ENCODE results near the gene SLC2A6. TPM values are rescaled to one million over a fixed set of nuclear protein-coding genes. Genes with fewer than 3 reads are reported as not detected.

SLC2A6 gene
- polyA plus RNA-seq, 1 of the 3 experiments (the other 2 are of a cell fraction) = 5.2 TPM

DNA sequence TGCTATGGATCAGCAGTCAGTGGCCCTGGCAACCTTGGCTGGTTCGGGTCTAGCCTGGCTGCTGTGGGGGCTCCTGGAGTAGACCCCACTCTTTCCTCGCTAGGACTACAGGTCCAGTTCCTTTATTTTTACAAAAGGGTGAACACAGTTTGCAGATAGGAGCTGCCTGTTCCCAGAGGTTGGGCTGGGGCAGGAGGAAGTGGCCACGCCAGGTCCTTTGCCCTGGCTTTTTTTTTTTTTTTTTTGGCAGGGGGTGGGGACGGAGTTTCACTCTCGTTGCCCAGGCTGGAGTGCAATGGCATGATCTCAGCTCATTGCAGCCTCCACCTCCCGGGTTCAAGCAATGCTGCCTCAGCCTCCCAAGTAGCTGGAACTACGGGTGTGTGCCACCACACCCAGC is 7.9 kb downstream of the SLC2A6 start:
- Histone ChIP-seq H3K36me3 (replicated peaks in 1 of 2; ENCODE audit: control insufficient read depth in 1 of 2, insufficient read depth in 2 of 2, low read length in 1 of 2) (peaks cover 0 to 23% of the 10 kb centered on the region in 2 experiments), H4K20me1 (ENCODE audit: insufficient read depth) (no peaks in the 10 kb centered on the region), H3K27me3 (ENCODE audit: insufficient read depth) (no peaks in the 10 kb centered on the region), H2AFZ (ENCODE audit: low read depth) (no peak overlapping the region), H3K9me2 (no peaks in the 10 kb centered on the region), H3K4me1 (ENCODE audit: control insufficient read depth in 1 of 2, insufficient read depth in 2 of 2, low read depth in 1 of 2, low read length in 1 of 2) (peaks cover 0 to 7% of the 10 kb centered on the region in 2 experiments; a peak in 1 of 4 replicates), H3K79me2 (ENCODE audit: insufficient read depth) (no peaks in the 10 kb centered on the region), H3K9me3 (no peaks in the 10 kb centered on the region), H3K27ac (ENCODE audit: low read depth in 2 of 2, low read length in 1 of 2) (no peak overlapping the region), H3K9ac (no peak overlapping the region), H3F3A (replicated peaks; ENCODE audit: insufficient read depth) (peaks cover 3% of the 10 kb centered on the region), H3K4me2 (no peak overlapping the region), H3K4me3 (ENCODE audit: low read depth in 2 of 2, low read length in 1 of 2) (no peak overlapping the region)
- no peak for TF ChIP-seq ELF1 (IDR thresholded peaks at IDR 0.05)
- POLR2A ChIA-PET = no interaction called here
- no peak for DNase-seq
- WGBS (ENCODE audit: low lambda C conversion rate) = 94% methylated on average over 7 of the region's 7 CpGs
- CTCF ChIA-PET = no interaction called here

DNA sequence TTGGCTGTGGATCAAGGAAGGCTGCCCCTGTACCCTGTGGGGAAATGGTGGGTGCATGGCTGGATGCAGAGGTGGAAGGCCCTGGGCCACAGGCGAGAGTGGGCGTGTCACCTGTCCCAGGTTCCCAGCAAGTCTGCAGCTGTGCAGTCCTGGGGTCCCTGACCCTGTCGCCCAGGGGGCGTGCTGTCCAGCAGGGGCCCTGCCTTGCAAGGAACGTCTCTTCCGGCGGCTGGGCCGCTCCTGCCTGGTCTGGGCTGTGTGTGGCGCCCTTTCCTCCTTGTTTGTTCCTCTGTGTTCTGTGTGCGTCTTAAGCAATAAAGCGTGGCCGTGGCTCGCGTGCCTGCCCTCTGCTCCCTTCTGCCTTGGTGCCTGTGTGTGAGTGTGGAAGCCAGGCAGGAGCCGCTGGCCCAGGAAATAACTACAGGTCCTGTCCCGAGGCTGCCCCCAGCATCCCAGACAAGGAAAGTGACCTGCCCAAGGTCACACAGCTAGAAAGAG is 8.4 kb downstream of the SLC2A6 start:
- CTCF ChIA-PET = no interaction called here
- 87% methylated on average over 7 of the region's 16 CpGs for WGBS (ENCODE audit: low lambda C conversion rate)

More for the DNA sequence above, 8.4 kb downstream of the SLC2A6 start:
- Histone ChIP-seq H3K9me3 (no peaks in the 10 kb centered on the region), H3K4me3 (ENCODE audit: low read depth in 2 of 2, low read length in 1 of 2) (no peak overlapping the region), H3F3A (replicated peaks; ENCODE audit: insufficient read depth) (peaks cover 9% of the 10 kb centered on the region), H4K20me1 (ENCODE audit: insufficient read depth) (no peaks in the 10 kb centered on the region), H3K27ac (ENCODE audit: low read depth in 2 of 2, low read length in 1 of 2) (no peak overlapping the region), H3K9ac (no peak overlapping the region), H3K4me2 (no peak overlapping the region), H3K9me2 (no peaks in the 10 kb centered on the region), H3K79me2 (ENCODE audit: insufficient read depth) (no peaks in the 10 kb centered on the region), H3K36me3 (replicated peaks in 1 of 2; ENCODE audit: control insufficient read depth in 1 of 2, insufficient read depth in 2 of 2, low read length in 1 of 2) (peaks cover 0 to 23% of the 10 kb centered on the region in 2 experiments), H2AFZ (ENCODE audit: low read depth) (no peak overlapping the region), H3K27me3 (ENCODE audit: insufficient read depth) (no peaks in the 10 kb centered on the region), H3K4me1 (ENCODE audit: control insufficient read depth in 1 of 2, insufficient read depth in 2 of 2, low read depth in 1 of 2, low read length in 1 of 2) (peaks cover 0 to 7% of the 10 kb centered on the region in 2 experiments; a peak in 1 of 4 replicates)
- TF ChIP-seq EP300 (IDR thresholded peaks at IDR 0.05; ENCODE audit: borderline replicate concordance in 1 of 2, low read depth in 1 of 2, low read length in 1 of 2) (no peak), RFX5 (IDR thresholded peaks at IDR 0.05; ENCODE audit: low read length) (no peak), SIN3A (IDR thresholded peaks at IDR 0.05; ENCODE audit: borderline replicate concordance, low read depth, low read length) (no peak), SMC3 (IDR thresholded peaks at IDR 0.05; ENCODE audit: low read depth, low read length) (no peak), GABPA (IDR thresholded peaks at IDR 0.05; ENCODE audit: low read depth) (no peak), TEAD4 (IDR thresholded peaks at IDR 0.05; ENCODE audit: borderline replicate concordance, insufficient read depth) (no peak), NRF1 (IDR thresholded peaks at IDR 0.05; ENCODE audit: low read depth, low read length) (no peak), FOXJ3 (CRISPR knock-in tag; IDR thresholded peaks at IDR 0.05) (no peak), MEF2A (IDR thresholded peaks at IDR 0.05; ENCODE audit: borderline replicate concordance, low read depth) (no peak), YY1 (IDR thresholded peaks at IDR 0.05; ENCODE audit: low read depth) (no peak), POLR2AphosphoS5 (IDR thresholded peaks at IDR 0.05; ENCODE audit: low read depth, low read length) (no peak), RXRA (IDR thresholded peaks at IDR 0.05; ENCODE audit: borderline replicate concordance, low read depth) (no peak), FOSL2 (IDR thresholded peaks at IDR 0.05; ENCODE audit: borderline replicate concordance, low read depth) (no peak)
- TF ChIP-seq, protein P1, sequence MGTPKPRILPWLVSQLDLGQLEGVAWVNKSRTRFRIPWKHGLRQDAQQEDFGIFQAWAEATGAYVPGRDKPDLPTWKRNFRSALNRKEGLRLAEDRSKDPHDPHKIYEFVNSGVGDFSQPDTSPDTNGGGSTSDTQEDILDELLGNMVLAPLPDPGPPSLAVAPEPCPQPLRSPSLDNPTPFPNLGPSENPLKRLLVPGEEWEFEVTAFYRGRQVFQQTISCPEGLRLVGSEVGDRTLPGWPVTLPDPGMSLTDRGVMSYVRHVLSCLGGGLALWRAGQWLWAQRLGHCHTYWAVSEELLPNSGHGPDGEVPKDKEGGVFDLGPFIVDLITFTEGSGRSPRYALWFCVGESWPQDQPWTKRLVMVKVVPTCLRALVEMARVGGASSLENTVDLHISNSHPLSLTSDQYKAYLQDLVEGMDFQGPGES (IDR thresholded peaks at IDR 0.05; ENCODE audit: low read depth, low read length) = no peak
- TF ChIP-seq, protein P2, sequence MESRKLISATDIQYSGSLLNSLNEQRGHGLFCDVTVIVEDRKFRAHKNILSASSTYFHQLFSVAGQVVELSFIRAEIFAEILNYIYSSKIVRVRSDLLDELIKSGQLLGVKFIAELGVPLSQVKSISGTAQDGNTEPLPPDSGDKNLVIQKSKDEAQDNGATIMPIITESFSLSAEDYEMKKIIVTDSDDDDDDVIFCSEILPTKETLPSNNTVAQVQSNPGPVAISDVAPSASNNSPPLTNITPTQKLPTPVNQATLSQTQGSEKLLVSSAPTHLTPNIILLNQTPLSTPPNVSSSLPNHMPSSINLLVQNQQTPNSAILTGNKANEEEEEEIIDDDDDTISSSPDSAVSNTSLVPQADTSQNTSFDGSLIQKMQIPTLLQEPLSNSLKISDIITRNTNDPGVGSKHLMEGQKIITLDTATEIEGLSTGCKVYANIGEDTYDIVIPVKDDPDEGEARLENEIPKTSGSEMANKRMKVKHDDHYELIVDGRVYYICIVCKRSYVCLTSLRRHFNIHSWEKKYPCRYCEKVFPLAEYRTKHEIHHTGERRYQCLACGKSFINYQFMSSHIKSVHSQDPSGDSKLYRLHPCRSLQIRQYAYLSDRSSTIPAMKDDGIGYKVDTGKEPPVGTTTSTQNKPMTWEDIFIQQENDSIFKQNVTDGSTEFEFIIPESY (IDR thresholded peaks at IDR 0.05; ENCODE audit: borderline replicate concordance, low read depth) = no peak
- TF ChIP-seq, protein P3, sequence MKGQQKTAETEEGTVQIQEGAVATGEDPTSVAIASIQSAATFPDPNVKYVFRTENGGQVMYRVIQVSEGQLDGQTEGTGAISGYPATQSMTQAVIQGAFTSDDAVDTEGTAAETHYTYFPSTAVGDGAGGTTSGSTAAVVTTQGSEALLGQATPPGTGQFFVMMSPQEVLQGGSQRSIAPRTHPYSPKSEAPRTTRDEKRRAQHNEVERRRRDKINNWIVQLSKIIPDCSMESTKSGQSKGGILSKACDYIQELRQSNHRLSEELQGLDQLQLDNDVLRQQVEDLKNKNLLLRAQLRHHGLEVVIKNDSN (IDR thresholded peaks at IDR 0.05; ENCODE audit: borderline replicate concordance, low read depth) = no peak
- TF ChIP-seq, protein P4, sequence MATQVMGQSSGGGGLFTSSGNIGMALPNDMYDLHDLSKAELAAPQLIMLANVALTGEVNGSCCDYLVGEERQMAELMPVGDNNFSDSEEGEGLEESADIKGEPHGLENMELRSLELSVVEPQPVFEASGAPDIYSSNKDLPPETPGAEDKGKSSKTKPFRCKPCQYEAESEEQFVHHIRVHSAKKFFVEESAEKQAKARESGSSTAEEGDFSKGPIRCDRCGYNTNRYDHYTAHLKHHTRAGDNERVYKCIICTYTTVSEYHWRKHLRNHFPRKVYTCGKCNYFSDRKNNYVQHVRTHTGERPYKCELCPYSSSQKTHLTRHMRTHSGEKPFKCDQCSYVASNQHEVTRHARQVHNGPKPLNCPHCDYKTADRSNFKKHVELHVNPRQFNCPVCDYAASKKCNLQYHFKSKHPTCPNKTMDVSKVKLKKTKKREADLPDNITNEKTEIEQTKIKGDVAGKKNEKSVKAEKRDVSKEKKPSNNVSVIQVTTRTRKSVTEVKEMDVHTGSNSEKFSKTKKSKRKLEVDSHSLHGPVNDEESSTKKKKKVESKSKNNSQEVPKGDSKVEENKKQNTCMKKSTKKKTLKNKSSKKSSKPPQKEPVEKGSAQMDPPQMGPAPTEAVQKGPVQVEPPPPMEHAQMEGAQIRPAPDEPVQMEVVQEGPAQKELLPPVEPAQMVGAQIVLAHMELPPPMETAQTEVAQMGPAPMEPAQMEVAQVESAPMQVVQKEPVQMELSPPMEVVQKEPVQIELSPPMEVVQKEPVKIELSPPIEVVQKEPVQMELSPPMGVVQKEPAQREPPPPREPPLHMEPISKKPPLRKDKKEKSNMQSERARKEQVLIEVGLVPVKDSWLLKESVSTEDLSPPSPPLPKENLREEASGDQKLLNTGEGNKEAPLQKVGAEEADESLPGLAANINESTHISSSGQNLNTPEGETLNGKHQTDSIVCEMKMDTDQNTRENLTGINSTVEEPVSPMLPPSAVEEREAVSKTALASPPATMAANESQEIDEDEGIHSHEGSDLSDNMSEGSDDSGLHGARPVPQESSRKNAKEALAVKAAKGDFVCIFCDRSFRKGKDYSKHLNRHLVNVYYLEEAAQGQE (IDR thresholded peaks at IDR 0.05; ENCODE audit: low read depth, low read length) = no peak
- TF ChIP-seq, protein P5, sequence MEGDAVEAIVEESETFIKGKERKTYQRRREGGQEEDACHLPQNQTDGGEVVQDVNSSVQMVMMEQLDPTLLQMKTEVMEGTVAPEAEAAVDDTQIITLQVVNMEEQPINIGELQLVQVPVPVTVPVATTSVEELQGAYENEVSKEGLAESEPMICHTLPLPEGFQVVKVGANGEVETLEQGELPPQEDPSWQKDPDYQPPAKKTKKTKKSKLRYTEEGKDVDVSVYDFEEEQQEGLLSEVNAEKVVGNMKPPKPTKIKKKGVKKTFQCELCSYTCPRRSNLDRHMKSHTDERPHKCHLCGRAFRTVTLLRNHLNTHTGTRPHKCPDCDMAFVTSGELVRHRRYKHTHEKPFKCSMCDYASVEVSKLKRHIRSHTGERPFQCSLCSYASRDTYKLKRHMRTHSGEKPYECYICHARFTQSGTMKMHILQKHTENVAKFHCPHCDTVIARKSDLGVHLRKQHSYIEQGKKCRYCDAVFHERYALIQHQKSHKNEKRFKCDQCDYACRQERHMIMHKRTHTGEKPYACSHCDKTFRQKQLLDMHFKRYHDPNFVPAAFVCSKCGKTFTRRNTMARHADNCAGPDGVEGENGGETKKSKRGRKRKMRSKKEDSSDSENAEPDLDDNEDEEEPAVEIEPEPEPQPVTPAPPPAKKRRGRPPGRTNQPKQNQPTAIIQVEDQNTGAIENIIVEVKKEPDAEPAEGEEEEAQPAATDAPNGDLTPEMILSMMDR (IDR thresholded peaks at IDR 0.05) = no peak
- POLR2A ChIA-PET = interaction anchor here (2.0 kb wide), 1 partner anchor 8 kb away, joined by 8 read pairs; the partner anchor contains the start of gene SLC2A6
- DNase-seq = no peak

All from SK-N-SH (cell line).